CD4-positive, alpha-beta T cell treated with Interferon alpha-2 for 1 hour (primary cell): Measurements from ENCODE around the gene AUTS2.

Experiments
- DNase-seq, 2 donors: peaks; one replicate each; pipeline ENCODE4 v3.0.0-alpha.2; 2020 to 2022

Gene AUTS2

DNA sequence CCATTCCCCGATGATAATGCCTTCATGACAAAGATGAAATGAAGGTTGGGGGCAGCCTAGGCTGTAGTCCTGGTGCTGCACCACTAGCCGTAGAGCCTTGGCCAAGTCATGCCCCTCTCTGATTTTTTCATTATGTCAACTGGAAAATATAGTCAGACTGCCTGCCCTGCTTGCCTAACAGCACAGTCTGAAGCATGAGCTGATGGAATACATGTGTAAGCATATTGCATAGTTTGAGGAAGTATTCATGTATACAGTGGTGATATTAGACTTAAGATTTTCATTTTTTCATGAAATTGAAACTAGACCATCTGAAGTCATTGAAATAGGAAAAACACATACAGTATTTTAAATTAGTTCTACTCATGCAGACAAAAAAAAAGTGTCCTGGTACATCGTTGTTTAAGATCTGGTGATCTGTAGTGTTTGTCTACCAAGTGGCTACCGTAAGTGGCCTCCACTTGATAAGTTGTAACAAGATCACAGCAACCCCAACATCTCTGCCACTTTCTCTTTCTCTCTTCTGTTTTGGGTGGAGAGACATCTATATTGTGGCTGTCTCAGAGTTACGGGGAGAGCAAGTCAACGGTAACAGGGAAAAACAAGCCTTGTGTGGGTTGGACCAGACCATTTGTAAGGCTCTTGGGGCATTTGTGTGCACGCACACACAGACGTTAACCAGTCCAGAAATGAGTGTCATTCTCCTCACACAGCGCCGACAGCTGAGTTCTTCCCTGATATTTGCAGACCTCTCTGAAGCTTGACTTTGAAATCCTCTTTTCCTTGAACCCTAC is 817.1 kb downstream of the AUTS2 start:
- DNase-seq, result no peak

DNA sequence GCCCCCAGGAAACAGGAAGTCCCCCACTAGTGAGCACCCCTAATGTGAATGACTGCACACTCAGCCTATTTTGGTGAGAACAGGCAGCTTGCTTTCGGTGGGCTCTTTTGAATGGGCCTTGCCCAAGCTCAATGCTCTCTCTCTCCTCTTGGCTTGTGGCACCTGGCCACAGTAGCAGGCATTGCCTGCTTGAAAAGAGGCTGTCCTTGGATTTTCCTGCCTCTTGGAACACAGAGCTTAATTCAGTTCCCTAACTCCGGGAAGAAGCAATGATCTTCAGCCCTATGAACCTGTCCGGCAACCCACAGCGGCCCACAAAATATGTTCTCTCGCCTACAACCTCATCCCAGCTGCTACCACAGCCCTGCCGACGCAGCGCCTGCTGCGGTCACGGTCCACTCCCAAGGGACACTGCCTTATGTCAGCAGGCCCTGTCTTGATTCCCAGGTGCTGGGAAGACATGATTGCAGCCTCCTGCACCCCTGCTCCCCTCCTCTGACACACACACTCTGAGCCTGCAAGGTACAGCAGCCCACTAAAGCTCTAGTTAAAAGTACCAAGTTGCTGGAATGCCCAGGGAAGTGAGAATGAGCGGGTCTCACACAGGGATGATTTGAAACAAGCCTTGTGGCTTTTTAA is 818.2 kb downstream of the AUTS2 start:
- DNase-seq, result no peak

DNA sequence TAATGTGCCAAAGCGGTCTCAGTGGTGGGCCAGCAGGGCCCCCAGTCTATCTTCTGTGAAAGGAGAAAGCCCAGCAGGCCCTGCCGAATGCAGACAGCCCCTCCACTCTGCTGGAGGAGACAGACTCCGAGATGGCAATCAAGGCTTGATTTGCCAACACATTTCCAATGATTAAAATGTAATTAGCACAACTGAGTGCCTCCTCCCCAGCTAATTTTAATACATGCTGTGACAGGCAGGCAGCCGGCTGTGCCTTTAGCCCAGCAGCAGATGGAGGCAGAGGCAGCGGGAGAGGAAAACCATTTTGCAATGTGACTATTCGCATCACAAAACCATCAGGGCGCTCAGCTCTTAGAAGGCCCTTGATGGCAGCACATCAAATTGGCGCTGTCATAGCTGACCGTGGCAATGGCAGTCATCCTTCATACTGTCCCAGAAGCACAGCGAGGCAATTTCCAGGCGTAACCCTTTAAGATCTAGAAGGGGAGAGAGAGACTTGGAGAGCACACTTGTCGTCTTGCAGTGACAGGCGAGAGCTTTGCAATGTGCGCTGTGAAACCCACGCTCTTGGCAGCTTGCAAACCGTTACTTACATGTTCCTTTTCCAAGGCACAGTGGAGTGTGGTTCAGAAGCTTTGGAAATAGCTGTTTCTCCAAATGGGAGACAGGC is 818.8 kb downstream of the AUTS2 start:
- no peak for DNase-seq

DNA sequence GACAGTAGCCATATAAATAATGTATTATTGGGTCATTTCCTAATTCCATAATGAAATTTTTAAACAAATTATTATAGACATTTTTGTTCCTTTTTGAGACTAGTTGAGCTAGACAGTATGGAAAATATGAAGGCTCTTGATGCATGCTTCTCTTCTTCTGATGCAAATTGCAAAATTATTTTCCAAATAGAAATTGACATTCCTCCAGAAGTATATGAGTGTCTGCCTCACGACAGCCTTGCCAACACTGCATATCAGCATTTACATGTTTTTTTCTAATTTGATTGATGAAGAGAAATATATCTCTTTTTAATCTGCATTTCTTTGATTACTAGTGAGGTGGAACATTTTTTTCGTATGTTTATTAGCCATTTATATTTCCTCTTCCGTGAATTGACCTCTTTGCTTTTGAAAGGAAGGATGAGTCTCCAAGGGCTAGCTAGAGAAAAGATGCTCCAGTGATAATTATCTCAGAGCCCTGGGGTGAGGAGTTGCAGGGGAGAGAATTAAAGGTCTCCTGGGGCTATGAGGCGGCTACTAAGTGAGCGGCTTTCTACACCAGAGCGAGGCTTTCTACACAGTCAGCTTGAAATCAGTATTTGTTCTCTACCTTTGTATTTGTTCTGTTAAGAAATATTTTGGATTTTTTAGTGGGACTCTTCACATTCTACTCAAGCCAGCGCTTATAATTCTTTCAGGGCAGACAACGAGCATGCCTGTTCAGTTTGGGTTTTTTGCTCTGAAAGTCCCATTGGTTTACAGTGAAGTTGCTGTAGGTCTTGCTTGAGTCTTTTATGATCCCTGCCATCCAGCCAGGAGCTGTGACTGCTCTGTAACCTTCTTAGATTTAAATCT is 821.5 kb downstream of the AUTS2 start:
- no peak for DNase-seq

DNA sequence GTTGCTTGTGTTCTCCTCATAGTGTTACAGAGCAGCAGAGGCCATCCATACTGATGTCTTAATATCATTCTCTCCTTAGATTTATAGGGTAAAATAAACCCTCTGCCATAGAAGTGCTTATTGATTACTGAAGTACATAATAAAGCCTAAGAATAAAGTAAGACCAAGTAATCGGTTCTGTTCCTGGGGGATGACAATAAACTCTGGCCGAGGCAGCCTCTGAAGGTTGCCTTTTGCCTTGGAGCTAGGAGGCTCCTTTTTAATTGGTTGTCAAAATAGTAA is 822.0 kb downstream of the AUTS2 start:
- no peak for DNase-seq

DNA sequence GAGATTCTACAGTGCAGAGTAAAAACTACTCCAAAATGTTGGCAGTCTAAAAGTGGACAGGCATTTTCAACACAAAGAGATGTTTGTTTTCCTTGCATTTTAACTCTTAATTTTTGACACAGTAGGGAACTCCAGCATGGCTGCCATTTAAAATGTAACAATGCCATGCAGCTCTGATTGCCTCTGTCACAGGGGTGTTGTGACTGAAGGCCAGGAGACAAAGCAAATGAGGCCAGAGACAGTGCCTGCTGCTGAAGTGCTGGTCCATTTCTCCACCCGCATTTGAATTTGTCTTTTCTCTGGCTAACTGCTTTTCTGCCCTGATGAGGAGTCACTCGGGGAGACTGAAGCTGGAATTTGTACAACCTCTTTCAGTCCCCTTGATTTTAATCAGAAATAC is 823.0 kb downstream of the AUTS2 start:
- no peak for DNase-seq

DNA sequence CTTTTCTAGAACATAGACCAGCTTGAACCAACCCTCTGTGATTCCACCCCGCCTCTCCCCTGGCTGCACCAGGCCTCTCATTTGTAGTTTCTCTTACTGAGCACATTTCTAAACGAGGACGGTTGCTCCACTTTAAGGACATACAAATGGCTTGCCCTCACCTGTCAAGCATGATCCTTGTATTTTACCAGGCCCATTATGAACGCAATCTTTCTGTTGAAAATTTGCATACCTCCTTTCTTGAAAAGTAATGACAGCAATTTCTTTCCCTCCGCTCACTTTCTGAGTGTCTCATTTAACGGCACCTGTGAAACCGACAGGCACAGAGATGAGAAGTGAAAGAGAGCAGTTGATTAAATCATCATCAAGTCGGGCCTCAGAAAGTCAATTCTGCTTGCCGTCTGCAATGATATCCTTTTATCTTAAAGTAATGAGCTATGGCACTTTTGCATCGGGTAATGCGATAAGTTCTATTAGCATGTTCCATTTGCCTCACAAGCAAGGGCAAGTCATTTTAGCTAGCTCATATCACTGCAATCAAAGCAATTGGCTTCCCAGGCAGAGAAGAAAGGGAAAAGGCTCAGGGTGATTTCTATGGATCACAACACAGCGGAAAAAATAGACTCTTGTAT is 828.1 kb downstream of the AUTS2 start:
- DNase-seq, result no peak

DNA sequence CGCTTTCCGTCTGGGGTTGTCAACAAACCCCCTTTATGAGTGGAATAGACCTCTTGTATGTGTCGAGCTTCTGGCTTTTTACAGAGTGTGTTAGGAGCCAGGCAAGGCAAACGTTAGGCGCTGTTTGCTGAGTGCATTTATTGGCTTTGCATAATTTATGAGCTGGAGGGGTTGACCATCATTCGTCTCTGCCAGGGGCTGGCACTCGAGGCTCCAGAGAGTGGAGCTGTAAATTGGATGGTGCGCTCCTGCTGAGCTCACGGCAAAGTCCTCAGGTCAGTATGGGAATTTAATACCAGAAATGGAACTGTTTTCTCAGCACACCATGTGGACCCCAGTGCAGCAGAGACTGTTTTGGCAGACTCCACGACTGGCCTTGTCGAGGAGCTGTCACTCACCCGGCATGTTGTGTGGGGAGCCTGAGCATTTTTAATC is 834.3 kb downstream of the AUTS2 start:
- no peak for DNase-seq

DNA sequence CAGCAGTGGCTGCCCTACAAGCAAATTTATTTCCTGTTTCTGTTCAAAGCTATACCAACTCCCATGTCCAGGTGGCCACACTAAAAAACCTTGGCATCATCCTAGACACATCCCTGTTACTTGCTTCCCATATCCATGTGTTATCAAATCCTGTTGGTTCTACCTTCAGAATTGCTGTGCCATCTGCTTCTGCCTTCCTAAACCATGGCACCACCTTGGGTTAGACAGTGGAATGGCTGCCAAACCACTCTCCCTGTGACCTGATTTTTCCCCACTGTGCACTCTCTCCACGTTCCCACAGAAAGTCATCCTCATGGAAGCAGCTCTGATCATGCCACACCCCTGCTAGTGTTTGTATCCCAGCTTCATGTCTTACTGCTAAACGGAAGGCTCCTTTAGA is 836.1 kb downstream of the AUTS2 start:
- DNase-seq, result no peak

DNA sequence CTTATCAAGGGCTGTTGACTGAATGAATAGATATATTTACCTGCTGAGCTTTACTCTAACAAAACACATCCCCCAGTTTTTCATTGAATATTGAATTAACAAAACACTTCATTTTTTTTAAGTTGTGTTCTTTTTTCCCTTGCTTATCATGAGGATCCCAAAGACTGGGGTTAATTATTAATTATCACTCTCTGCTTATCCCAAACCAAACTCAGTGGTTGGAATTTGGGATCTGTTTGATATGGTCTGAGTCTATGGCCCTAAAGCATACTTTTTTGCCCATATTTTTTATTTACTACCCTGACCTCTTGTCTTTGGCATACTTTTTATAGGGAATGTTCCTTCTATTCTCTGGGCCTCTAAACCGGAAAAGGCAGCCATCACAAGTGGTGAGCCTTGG is 836.5 kb downstream of the AUTS2 start:
- DNase-seq, result no peak

DNA sequence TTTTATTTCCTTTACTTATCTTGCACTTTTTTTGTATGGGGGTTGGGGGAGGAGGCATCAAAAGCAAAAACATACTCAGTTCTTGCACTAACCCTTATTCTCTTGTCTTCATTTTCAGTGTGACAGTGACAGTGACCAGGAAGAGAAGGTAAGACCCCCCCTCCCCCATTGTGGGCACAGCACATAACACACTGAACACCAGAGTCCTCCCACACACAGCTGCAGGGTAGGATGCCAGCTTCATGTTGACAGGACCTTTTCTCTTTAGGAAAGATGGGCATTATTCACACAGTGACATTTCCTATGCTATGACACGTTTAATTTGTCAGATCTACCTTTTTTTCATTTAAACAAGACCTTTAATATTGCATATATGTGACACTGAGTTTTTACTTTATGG is 837.4 kb downstream of the AUTS2 start:
- DNase-seq, result no peak

DNA sequence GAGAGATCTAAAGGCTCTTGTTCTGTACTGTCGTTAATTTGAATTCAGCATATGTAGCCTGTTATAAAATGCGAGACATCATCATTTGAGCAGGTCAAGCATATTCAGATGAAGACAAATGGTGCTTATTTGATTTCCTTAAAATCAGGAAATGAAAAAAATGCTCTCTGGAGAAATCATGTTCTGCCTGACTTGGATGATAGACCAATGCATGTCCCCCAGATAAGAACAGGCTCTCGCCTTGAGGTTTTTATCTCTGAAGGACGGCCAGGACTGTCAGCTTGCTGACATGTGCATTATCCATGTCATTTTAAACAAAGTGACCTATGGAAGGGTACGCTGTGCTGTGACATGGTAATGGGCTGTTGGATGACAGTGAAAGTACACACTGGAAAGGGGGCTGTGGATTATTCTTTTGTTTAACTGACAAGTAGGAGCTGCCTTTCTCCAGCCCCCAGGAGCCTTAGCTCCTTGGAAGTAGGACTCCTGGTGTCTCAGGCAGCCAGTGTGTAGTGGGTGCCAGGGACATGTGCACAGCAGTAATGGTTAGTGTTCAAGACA is 838.6 kb downstream of the AUTS2 start:
- no peak for DNase-seq

DNA sequence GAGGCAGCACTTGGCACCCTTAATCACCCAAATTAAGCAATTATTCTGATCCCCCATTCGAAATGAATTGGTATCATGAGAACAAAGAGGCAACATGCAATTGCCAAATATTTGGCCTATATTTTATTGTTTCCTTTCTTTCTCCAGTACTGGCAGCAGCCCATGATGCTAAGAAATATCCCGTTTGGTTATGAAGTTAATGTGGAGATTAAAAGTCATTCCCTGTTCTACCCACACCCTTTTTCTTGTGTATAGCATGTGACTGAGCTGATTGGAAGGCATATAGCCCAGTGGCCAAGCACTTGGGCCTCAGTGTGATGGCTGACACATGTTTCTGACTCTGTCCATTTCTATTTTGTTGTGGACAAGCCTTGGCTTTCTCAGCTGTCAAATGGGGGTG is 841.4 kb downstream of the AUTS2 start:
- DNase-seq, result no peak

DNA sequence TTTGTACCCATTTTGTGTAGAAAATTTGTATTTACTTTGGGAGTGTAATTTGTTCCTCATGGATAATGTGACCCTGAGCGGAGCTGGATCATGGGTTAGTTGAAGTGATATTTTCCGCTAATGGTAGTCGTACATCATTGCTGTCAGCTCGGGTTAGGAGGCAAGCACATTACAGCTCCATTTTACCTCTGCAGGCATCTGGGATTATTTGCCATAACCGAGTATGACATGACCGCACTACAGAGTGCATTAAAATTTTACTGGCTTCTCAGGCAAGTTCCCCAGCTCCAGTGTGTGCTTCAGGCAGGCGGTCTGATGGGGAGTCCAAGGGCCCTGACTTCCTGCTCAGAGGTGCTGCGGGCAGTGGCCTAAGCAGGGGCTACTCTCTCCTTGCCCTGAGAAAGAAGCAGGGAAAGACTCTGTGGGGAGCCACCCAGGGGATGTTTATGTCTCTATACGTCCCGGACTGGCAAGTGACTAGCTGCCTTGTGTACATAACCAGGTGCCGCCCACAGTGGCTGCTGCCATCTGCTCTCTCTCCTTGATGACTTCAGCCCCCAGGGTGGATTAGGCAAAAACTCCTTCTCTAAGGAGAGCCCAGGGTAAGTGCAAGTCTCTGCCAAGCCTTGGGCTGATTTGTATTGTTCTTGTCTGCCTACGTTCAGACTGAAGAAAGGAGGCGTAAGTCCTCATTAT is 848.3 kb downstream of the AUTS2 start:
- DNase-seq, result no peak

DNA sequence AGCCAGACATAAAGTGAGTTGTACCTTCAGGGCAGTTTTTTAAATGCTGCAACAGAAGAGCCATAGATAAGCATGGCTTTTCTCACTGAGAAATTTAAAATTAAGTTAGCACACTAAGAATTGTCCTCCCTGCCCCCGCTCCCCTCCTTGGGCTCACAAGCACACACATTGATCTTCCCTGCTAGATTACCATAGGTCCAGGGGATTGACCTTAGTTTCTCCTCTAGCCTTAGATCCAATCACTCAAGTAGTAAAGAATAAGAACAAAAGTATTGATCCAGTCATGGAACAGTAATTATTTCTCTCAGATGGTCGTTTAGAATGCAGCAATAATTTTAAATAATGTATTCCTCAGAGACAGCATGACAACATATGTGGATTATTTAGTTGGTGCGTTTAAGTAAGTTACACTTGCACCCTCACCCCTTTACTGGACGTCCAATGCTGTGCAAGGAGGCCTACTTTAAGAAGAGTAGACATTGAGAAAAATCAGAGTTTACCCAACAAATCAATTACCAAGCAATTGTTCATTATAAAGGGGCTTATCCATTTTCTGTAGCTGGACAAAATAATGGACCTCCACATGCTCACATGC is 850.1 kb downstream of the AUTS2 start:
- DNase-seq, result no peak

DNA sequence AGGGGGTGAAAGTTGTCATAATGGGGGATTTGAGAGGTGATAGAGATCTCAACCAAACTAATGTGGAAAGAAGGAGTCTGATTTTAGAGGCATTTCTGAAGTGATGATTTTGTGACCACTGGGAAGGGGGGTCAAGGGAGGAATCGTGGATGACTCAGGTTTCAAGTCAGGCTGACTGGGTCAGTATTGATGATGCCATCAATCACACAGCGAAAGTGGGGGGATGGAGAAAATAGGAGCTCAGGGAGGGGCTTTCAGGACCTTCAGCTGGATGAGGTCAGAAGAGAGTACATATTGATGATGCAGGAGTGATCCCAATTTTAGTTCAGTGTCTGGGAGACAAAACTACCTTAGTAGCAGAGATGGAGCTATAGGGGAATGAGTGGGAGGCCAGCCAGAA is 852.5 kb downstream of the AUTS2 start:
- no peak for DNase-seq

DNA sequence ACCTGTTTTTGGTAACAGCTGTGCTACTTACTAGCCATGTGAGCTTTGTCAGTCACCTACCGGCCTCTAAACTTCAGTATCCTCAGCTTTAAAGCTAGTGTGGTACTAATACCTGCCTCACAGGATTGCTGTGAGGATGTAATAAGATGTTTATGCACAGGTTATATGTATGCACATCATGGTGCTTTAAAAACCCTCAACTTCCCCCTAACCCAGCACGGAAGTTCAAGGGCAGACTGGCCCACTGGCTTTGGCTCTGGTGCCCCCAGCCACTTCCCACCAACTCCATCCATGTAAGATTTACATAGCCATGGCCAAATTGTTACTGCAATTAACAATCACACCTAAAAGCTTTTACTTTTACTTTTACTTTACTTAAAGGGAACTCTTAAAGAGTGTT is 857.6 kb downstream of the AUTS2 start:
- no peak for DNase-seq

DNA sequence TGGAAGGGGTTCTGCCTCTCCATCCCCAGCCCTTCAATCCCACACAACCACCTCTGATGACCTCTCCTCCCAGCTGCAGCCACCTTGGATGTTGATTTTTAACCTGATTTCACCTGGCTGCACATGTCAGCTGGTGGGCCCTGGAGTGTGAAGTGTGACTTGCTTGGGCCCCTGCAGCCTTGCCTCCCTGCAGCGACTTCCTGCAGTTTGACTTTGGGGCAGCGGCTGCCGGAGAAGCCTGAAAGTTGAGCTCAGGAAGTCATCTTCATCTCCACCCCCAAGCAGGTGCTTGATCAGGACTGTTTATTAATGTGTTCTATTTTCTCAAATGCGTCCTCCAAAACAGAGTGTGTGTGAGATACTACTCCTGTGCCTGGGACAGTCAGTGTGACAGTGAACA is 858.4 kb downstream of the AUTS2 start:
- no peak for DNase-seq

DNA sequence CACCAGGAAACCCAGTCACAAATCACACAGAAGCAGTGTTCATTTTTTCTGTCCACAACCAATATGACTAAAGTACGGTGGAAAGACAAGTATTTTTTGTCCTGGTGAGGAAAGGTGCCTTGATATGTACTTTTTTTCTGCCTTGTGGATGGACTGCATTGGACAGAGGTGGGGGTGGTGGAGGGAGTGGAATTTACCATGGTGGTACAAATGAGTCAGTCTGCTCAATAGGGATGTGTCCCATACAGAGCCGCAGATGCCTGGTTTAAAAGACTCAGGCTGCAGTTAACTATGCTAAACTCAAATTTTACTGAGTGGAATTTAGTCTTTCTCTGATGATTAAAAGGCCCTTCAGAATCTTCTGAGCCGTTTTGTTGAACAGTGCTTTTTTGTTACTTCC is 859.2 kb downstream of the AUTS2 start:
- no peak for DNase-seq

DNA sequence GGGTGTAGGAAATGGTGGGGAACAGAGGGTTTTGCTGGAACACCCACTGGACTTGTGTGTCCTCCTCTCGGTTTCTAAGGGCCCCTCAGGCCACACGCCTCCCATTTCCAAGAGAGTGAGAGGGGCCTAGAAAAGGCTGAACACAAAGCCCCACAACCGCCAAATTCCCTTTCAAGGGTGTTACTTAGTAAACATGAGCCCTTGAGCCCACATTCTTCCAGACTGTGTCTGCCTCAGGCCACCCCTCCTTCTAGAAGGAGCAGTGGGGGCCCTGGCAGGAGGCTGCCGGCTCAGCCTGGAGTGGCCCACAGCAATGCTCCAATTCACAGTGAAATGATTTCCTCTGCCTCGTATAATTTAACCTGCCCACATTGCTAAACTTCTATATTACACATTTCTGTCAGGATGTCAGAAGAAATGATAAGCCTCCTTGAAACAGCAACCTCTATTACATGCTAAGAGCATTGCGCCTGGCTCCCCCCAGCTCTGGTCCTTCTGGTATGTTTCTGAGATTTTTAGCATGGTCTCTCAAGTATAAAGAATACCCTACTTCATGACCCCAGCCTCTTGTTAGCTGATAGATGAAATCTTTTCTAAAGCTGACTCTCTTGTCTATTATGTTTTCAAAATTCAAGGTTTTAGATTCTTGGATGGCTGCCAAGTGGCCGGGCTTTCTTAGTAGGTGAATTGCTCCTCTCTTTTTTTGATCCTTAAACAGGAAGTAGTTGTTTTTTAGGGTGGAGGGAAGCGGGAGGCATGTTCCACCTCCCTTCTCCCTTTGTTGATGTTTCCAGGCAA is 859.8 kb downstream of the AUTS2 start:
- DNase-seq, result no peak

DNA sequence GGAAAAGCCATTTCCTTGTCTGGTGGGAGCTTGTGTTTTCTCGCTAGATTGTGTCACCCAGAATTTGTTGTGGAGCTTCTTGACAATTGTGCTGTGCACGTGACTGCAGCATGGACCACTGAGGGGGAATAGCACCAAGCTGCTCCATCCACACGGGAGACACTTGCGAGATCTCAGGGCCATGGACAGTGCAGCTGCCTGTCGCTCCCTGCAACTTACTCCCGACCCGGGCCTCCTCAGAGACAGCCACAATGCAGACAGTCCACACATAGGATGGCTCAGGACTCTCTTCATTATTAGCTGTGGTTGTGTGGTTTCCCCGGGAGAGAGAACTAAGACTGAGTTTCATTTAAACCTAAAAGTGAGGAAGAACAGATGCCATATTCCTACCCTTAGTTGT is 860.5 kb downstream of the AUTS2 start:
- DNase-seq, result no peak
